HEK293T (cell line): ENCODE measurements around the gene LGALS7.

Experiments
- CTCF ChIA-PET: fragments of 350-600 bp; formaldehyde crosslinking; extraction: SDS; loops from one replicate; lab custom pipeline; 2021; ENCODE audit warnings: antibody characterized with exemption, inconsistent platforms; lab: Yijun Ruan, JAX
- POLR2A ChIA-PET: fragments of 350-600 bp; formaldehyde crosslinking; extraction: SDS; loops from one replicate; lab custom pipeline; 2020; ENCODE audit warnings: antibody characterized with exemption, inconsistent platforms; lab: Yijun Ruan, JAX
- DNase-seq: peaks from one replicate; pipeline ENCODE4 v3.0.0; 2012; ENCODE audit warnings: mixed read lengths; ENCODE audit errors: extremely low spot score
- ARNT ChIP-seq: fragments of 450-650 bp; IDR thresholded peaks from 2 replicates; pipeline ENCODE4 v1.6.1; 2017; ENCODE audit warnings: mild to moderate bottlenecking
- BHLHE40 ChIP-seq: fragments of 450-650 bp; IDR thresholded peaks from 2 replicates; pipeline ENCODE4 v1.6.1; 2016; ENCODE audit warnings: mild to moderate bottlenecking, moderate library complexity, borderline replicate concordance
- CTBP1 ChIP-seq: fragments of 450-650 bp; IDR thresholded peaks from 2 replicates; pipeline ENCODE4 v1.6.1; 2016; ENCODE audit warnings: borderline replicate concordance
- ELF4 ChIP-seq: fragments of 450-650 bp; IDR thresholded peaks from 2 replicates; pipeline ENCODE4 v1.6.1; 2017; ENCODE audit warnings: antibody characterized with exemption
- FOXA1 ChIP-seq: fragments of 450-650 bp; IDR thresholded peaks from 2 replicates; pipeline ENCODE4 v1.6.1; 2016; ENCODE audit warnings: mild to moderate bottlenecking
- FOXK2 ChIP-seq: fragments of 450-650 bp; IDR thresholded peaks from 2 replicates; pipeline ENCODE4 v1.6.1; 2016; ENCODE audit warnings: mild to moderate bottlenecking
- FOXM1 ChIP-seq: fragments of 450-650 bp; IDR thresholded peaks from 2 replicates; pipeline ENCODE4 v1.6.1; 2017; ENCODE audit warnings: mild to moderate bottlenecking, borderline replicate concordance
- HDGF ChIP-seq: fragments of 450-650 bp; IDR thresholded peaks from 2 replicates; pipeline ENCODE4 v1.6.1; 2017; ENCODE audit warnings: antibody characterized with exemption, borderline replicate concordance
- L3MBTL2 ChIP-seq: fragments of 450-650 bp; conservative IDR thresholded peaks from 2 replicates; pipeline ENCODE4 v1.6.1; 2016; ENCODE audit warnings: mild to moderate bottlenecking
- LEF1 ChIP-seq: fragments of 450-650 bp; IDR thresholded peaks from 2 replicates; pipeline ENCODE4 v1.6.1; 2017; ENCODE audit warnings: mild to moderate bottlenecking, borderline replicate concordance
- NFRKB ChIP-seq: fragments of 450-650 bp; IDR thresholded peaks from 2 replicates; pipeline ENCODE4 v1.6.1; 2016; ENCODE audit warnings: mild to moderate bottlenecking, moderate library complexity
- SP1 ChIP-seq: fragments of 450-650 bp; IDR thresholded peaks from 2 replicates; pipeline ENCODE4 v1.6.1; 2017
- SUZ12 ChIP-seq: fragments of 450-650 bp; IDR thresholded peaks from 2 replicates; pipeline ENCODE4 v1.6.1; 2016; ENCODE audit warnings: mild to moderate bottlenecking
- TARDBP ChIP-seq: fragments of 450-650 bp; IDR thresholded peaks from 2 replicates; pipeline ENCODE4 v1.6.1; 2016
- ZNF384 ChIP-seq: fragments of 450-650 bp; IDR thresholded peaks from 2 replicates; pipeline ENCODE4 v1.6.1; 2016
- TF ChIP-seq, protein P1 (sequence below): fragments of 450-650 bp; IDR thresholded peaks from 2 replicates; pipeline ENCODE4 v1.6.1; 2016

Gene LGALS7

DNA sequence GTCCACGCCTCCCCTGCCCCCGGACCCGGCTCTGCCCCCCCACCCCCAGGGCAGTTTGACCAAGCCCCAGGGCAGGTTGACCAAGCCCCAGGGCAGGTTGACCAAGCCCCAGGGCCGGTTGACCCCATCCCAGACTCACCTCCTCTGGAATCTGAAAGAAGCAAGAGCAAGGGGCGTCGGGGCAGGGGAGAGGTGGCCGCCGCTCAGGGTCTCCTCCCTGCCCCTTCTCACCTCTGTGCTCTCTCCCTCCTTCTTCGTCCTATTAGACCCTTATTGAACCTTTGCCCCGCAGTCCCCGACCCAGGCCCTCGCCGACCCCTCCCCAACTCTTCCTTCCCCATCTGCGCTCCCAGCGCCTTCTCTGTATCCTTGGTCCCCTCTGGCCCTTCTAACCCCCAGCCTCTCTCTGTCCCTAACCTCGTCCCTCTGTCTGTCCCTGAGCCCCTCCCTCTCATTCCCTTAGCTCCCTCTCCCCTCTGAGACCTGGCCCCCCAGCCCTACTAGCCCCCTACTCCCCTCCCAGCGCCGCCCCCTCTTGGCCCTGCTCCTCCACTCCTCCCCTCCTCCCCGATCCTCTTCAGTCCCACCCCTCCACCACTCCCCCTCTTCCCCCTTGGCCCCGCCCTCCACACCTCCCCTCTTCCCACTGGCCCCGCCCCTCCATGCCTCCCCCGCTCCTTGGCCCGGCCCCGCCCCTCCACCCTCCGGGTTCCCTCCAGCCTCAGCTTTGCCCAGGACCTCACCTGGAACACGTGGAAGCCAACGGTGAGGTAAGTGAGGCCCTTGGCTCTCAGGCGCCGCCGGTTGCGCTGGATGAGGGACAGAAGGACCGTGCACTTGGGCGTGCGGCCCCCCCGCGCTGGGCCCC, 36.7 kb downstream of the LGALS7 start:
- TF ChIP-seq CTBP1, result no peak
- TF ChIP-seq LEF1, result no peak
- TF ChIP-seq, protein P1, sequence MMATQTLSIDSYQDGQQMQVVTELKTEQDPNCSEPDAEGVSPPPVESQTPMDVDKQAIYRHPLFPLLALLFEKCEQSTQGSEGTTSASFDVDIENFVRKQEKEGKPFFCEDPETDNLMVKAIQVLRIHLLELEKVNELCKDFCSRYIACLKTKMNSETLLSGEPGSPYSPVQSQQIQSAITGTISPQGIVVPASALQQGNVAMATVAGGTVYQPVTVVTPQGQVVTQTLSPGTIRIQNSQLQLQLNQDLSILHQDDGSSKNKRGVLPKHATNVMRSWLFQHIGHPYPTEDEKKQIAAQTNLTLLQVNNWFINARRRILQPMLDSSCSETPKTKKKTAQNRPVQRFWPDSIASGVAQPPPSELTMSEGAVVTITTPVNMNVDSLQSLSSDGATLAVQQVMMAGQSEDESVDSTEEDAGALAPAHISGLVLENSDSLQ, result no peak
- no peak for TF ChIP-seq ELF4
- no peak for TF ChIP-seq FOXM1
- no peak for TF ChIP-seq FOXA1
- TF ChIP-seq ARNT, result no peak
- no peak for TF ChIP-seq SUZ12
- no peak for TF ChIP-seq BHLHE40
- CTCF ChIA-PET, result no interaction called here
- POLR2A ChIA-PET, result interaction anchor here (1.0 kb wide), 1 partner anchor 194 kb away, joined by 4 read pairs; the partner anchor contains the start of genes MRPS12 and SARS2
- DNase-seq, result peak; percentile 79

DNA sequence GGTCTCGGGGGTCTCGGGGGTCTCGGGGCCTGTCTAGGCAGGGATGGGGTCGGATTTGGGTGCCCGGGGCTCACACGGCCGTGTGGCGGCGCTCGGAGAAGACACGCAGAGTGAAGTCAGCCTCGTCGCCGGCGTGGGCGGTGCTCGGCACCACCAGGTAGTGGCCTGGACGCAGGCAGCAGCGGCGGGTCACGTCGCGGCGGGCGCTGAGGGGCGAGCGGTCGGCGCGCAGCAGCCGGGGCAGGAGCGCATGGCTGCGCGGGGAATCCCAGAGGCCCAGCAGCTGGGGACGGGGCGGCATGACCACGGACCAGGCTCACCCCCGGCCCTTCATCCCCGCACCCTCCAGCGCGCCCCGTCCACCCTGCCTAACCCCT, 37.3 kb downstream of the LGALS7 start:
- ChIA-PET CTCF (no interaction called here), POLR2A (interaction anchor here (1.2 kb wide), 1 partner anchor 195 kb away, joined by 3 read pairs; the partner anchor contains the start of genes MRPS12 and SARS2)
- DNase-seq, result peak; percentile 66
- no peak for TF ChIP-seq TARDBP
- no peak for TF ChIP-seq FOXA1

DNA sequence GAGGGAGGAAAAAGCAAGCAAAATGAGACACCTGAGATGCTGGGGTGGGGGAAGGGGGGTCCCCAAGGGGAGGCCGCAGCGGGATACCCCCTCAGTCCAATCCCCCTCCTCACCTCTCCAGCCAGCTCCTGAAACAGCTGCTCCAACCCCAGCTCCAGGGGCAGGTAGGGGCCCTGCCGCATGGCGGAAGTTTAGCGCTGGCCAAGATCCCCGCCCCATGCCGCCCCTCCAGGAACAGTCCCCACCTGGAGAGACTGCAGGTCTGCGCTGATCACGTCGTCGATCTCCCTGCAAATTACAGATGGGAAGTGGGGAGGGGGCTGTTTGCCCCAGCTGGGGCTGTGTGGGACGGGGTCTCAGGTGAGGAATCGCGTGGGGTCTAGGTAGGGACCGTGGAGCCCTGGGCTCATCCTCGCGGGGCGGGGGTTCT, 38.0 kb downstream of the LGALS7 start:
- ChIA-PET CTCF (no interaction called here), POLR2A (interaction anchor here (1.0 to 1.4 kb wide), 5 partner anchors 88 to 195 kb away, joined by 3 to 5 read pairs (median 4); partner anchors contain the start of genes ECH1, EIF3K, MRPS12 and SARS2)
- peak; percentile 45 for DNase-seq
- 0 out of 2 replicates have a peak, but pooled peaks have one; percentile 30 for TF ChIP-seq SP1
- no peak for TF ChIP-seq ELF4
- no peak for TF ChIP-seq FOXK2

DNA sequence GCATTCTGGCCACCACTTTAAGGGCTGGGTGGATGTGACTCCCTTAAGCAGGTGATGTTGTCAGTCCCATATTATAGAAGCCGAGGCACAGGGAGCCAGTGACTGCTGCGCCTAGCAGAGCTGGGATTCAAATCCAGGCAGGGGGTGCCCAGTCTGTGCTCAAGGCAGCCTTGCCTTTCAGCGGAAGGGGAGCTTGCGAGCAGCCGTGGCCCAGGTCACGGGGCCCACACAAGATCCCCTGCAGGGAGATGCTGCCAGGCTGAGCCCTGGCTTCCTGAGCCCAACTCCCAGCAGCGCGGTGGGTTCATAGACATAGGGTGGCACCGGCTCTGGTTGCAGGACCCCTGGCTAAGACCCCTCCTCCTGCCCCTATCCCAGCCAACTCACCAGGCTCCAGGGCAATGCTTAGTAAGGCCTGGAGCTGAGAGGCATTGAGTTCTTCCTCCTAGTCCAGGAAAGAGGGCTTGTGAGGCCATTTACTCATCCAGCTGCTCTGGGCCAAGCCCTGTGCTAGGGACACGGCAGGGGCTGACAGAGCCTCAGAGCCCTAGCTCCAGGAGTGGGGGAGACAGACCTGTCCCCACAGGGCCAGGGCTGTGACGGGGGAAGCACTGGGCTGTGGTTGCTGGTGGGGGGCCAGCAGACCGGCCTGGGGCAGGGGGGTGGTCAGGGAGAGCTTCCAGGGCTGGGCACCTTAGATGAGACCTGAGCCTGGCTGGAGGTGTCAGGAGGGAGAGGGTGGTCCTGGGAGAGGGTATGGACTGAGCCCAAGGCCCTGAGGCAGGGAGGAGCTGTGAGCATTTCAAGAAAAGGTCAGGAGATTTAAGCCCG, 38.7 kb downstream of the LGALS7 start:
- DNase-seq, result no peak
- TF ChIP-seq, protein P1, result no peak
- ChIA-PET CTCF (no interaction called here), POLR2A (interaction anchor here (1.0 to 1.4 kb wide), 5 partner anchors 88 to 196 kb away, joined by 3 to 5 read pairs (median 4); partner anchors contain the start of genes ECH1, EIF3K, MRPS12 and SARS2)

DNA sequence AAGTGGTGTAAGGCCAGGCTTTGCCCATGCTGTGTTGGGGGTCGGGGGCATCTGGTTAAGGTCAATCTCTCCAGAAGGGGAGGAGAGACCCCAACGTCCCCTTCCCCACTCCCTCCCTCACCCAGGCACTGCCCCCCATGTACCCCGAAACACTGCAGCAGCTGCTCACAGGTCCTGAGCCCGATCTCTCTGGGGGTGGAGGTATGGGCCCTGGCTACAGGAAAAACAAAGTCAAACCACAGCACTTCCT, 39.2 kb downstream of the LGALS7 start:
- no peak for DNase-seq
- ChIA-PET POLR2A (interaction anchor here (1.4 kb wide), 1 partner anchor 115 kb away, joined by 4 read pairs; the partner anchor contains the start of gene EIF3K), CTCF (no interaction called here)
- TF ChIP-seq NFRKB, result no peak
- TF ChIP-seq HDGF, result no peak
- TF ChIP-seq, protein P1, result no peak
- no peak for TF ChIP-seq FOXM1
- no peak for TF ChIP-seq L3MBTL2

DNA sequence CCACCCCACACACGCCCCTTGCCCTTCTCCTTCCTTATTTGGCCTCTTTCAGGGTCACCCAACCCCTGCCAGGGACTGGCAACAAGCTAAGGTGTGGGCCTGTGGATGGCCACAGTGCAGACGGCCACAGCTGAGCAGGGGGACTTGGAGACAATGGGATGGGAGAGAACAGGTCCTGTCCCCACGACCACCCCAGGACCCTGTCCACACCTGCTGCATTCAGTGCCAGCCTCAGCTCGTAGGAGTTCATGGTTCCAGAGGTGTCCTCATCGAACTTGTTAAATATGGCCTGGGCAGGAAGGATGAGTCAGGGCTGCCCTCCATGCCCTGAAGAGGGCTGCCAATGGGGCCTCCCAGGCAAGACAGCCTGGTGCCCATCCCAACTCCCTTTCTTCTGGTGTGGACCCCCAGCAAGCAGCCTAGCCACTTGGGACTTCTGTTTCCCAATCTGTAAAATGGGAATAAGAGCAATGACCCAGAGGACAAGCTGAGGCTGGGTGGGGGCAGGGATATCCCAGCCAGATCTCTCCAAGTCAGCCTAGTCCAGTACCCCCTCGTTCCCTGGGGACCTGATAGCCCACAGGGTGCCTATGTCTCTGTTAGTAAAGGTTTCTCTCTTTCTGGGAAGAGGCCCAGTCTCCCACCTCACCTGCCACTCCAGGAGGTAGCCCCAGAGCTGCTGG, 39.7 kb downstream of the LGALS7 start:
- CTCF ChIA-PET, result no interaction called here
- no peak for TF ChIP-seq SUZ12
- no peak for TF ChIP-seq FOXK2
- no peak for TF ChIP-seq FOXA1
- TF ChIP-seq ELF4, result no peak
- TF ChIP-seq ZNF384, result no peak
- POLR2A ChIA-PET, result interaction anchor here (1.4 to 1.7 kb wide), 2 partner anchors 115 kb away, joined by 4 read pairs; partner anchors contain the start of gene EIF3K
- DNase-seq, result no peak

DNA sequence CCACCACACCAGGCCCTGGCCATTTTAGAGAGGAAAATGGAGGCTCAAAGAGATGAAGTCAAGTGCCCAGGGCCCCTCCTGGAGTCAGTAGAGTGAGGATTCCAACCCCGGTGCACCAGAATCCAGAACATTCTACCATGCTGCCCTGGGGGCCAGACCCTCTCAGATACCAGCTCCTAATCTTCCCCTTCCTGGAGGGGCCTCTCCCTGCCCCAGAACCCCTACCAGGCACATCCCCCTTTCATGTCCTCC, 40.1 kb downstream of the LGALS7 start:
- CTCF ChIA-PET, result no interaction called here
- POLR2A ChIA-PET, result interaction anchor here (1.7 kb wide), 1 partner anchor 116 kb away, joined by 4 read pairs; no protein-coding TSS in a partner anchor
- no peak for DNase-seq
- TF ChIP-seq BHLHE40 (no peak), ELF4 (no peak), FOXK2 (no peak), L3MBTL2 (no peak), NFRKB (no peak)
- TF ChIP-seq, protein P1, result no peak
